ENCODE results near the gene WDR5. TPM values are rescaled to one million over a fixed set of nuclear protein-coding genes. Genes with fewer than 3 reads are reported as not detected.

The WDR5 gene
- total RNA-seq, 1 donor from 2014 or later = 42.5 TPM

DNA sequence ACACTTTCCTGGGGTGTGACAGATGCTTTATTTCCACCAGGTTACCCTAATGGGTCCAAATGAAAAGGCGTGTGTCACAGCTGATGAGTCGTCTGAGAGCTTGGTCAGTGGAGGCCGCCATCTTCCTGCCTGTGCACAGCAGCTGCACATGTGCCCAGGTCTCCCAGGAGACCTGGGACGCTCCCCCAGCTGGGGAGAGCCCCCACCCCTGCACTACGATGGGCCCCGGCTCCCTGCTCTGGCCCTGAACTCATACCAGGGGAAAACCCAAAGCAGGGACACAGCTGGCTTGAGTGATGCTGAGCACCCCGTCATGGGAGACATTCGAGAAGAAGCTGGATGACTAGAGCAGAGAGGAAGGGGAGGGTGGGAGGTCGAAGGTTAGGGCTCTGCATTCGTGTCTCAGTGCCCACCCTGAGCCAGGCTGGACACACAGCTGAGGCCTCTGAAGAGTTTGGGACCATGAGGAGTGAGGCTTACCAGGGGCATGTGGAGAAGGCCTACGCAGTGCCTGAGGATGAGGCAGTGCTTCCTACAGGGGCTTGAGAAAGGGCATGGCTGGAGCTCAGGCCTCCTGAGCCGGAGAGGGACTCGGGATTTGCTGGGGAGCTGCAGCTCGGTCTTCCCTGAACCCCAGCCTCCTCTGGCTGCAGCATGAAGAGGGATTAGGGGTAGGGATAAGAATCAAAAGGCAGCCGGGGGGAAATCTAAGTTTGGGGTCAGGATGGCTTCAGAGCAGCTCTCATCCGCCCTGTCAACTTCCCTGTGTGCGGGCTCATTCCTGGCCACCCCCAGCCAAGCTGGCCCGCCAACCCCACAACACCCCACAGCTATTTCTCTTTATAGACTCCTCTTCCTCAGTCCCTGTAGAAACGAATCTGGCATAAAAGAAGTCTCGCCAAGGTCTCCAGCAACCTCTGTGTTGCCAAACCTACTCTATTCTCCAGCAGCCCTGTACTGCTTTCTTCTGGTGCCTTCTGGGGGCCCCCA is 70.7 kb downstream of the WDR5 start:
- TF ChIP-seq, protein P1, sequence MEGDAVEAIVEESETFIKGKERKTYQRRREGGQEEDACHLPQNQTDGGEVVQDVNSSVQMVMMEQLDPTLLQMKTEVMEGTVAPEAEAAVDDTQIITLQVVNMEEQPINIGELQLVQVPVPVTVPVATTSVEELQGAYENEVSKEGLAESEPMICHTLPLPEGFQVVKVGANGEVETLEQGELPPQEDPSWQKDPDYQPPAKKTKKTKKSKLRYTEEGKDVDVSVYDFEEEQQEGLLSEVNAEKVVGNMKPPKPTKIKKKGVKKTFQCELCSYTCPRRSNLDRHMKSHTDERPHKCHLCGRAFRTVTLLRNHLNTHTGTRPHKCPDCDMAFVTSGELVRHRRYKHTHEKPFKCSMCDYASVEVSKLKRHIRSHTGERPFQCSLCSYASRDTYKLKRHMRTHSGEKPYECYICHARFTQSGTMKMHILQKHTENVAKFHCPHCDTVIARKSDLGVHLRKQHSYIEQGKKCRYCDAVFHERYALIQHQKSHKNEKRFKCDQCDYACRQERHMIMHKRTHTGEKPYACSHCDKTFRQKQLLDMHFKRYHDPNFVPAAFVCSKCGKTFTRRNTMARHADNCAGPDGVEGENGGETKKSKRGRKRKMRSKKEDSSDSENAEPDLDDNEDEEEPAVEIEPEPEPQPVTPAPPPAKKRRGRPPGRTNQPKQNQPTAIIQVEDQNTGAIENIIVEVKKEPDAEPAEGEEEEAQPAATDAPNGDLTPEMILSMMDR (IDR thresholded peaks at IDR 0.05; ENCODE audit: unreplicated experiment) = no peak
- no peaks in the 10 kb centered on the region for H3K27me3 Mint-ChIP-seq (ENCODE audit: low read depth)
- no peaks in the 10 kb centered on the region for H3K36me3 Mint-ChIP-seq
- DNase-seq (ENCODE audit: low spot score in 2 of 2, unreplicated experiment in 2 of 2) = no peak
- no peak overlapping the region for H3K4me3 Mint-ChIP-seq
- no peak overlapping the region for H3K27ac Mint-ChIP-seq
- peaks cover 18% of the 10 kb centered on the region for H3K9me3 Mint-ChIP-seq
- H3K4me1 Mint-ChIP-seq = peaks cover 13% of the 10 kb centered on the region

DNA sequence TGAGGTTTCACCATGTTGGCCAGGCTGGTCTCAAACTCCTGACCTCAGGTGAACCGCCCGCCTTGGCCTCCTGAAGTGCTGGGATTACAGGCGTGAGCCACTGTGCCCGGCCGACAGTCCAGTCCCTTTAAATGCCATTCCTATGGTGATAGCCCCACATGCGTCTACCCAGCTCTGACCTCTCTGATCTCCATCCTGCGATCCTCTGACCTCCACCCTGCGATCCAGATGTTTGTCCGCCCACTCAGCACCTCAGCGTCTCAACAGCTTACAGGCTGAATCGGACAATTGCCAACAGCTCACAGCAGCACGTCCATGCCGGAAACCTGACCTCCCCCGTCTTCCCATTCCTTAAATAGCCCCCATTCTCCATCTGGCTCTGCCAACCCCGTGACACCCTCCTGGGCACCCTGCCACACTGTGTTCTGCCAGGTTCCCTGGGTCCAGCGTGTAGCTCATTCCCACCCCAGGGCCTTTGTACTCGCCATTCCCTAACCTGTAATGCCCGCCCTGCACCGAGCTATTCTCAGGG is 72.5 kb downstream of the WDR5 start:
- H3K4me3 Mint-ChIP-seq = no peak overlapping the region
- no peak overlapping the region for H3K27ac Mint-ChIP-seq
- no peak for DNase-seq (ENCODE audit: low spot score in 2 of 2, unreplicated experiment in 2 of 2)
- no peaks in the 10 kb centered on the region for H3K27me3 Mint-ChIP-seq (ENCODE audit: low read depth)
- peaks cover 13% of the 10 kb centered on the region for H3K9me3 Mint-ChIP-seq
- TF ChIP-seq, protein P1 (IDR thresholded peaks at IDR 0.05; ENCODE audit: unreplicated experiment) = no peak
- H3K36me3 Mint-ChIP-seq = no peaks in the 10 kb centered on the region
- peaks cover 14% of the 10 kb centered on the region for H3K4me1 Mint-ChIP-seq

DNA sequence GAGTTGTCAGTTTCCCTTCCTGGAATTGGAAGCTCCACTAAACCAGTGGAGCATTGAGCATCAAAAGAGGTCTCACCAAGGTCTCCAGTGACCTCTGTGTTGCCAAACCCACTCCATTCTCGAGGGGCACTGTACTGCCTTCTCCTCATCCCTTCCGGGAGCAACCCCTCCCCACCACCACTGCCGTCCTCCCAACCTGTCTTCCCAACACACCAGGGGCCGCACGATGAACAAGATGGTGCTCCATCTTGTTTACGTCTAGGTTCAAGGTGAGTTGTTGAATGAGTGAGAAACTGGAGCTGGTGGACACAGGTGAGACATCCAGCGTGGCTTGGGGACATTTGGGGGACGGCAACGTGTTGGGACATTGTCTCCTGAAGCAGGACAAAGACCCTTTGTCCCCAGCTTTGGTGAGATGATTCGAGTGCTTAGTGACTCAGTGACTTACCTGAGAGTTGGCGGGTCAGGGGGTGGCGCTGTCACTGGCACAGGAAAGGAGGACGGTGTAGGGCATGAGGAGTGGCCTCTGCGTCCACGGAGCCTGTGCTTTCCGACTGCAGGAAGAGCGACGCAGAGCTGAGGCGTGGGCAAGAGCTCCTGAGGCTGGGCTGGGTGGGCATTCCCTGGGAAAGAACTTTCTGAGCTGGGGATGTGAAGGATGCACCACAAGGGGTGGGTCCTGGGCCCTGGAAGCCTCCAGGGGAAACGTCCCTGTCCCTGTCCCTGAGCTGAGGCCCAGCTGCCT is 73.3 kb downstream of the WDR5 start:
- H3K4me1 Mint-ChIP-seq = peaks cover 21% of the 10 kb centered on the region
- H3K9me3 Mint-ChIP-seq = peaks cover 6% of the 10 kb centered on the region
- no peak for DNase-seq (ENCODE audit: low spot score in 2 of 2, unreplicated experiment in 2 of 2)
- H3K27me3 Mint-ChIP-seq (ENCODE audit: low read depth) = no peaks in the 10 kb centered on the region
- no peak overlapping the region for H3K27ac Mint-ChIP-seq
- TF ChIP-seq, protein P1 (IDR thresholded peaks at IDR 0.05; ENCODE audit: unreplicated experiment) = no peak
- no peak overlapping the region for H3K4me3 Mint-ChIP-seq
- H3K36me3 Mint-ChIP-seq = no peaks in the 10 kb centered on the region

Other genes with a start within 250 kb of the WDR5 start
- gene VAV2, start 143.8 kb upstream of the WDR5 start, total RNA-seq = 57.5 to 62.1 TPM (median 61.9 TPM) in 3 replicates
- 14.3 to 16.4 TPM (median 16.1 TPM) in 3 replicates for gene BRD3OS, start 110.6 kb upstream of the WDR5 start, total RNA-seq
- gene BRD3, start 68.1 kb upstream of the WDR5 start, total RNA-seq = 83.7 to 90.0 TPM (median 87.5 TPM) in 3 replicates
- gene RNU6ATAC, start 28.5 kb downstream of the WDR5 start, total RNA-seq = 61.4 to 122 TPM (median 69.3 TPM) in 3 replicates
- gene RXRA, start 190.4 kb downstream of the WDR5 start, total RNA-seq = 43.7 to 46.0 TPM (median 45.0 TPM) in 3 replicates

Measured in mesothelial cell of epicardium (in vitro differentiated cells).